Colonic mucosa (tissue), 4 donors: ENCODE results near the gene HIRA. TPM values are rescaled to one million over a fixed set of nuclear protein-coding genes. Genes with fewer than 3 reads are reported as not detected.

Experiments used
- DNase-seq: peaks from one replicate; pipeline ENCODE4 v3.0.0-alpha.2; 2020
- H3K27ac ChIP-seq: fragments of 200-600 bp; one replicate; pipeline ENCODE4 v1.8.0; 2021
- H3K27me3 ChIP-seq: fragments of 200-600 bp; one replicate; pipeline ENCODE4 v1.8.0; 2021
- H3K36me3 ChIP-seq: fragments of 200-600 bp; one replicate; pipeline ENCODE4 v1.8.0; 2021
- H3K4me1 ChIP-seq: fragments of 200-600 bp; one replicate; pipeline ENCODE4 v1.8.0; 2021; ENCODE audit warnings: mild to moderate bottlenecking
- H3K4me3 ChIP-seq: fragments of 200-600 bp; one replicate; pipeline ENCODE4 v1.8.0; 2021
- H3K9ac ChIP-seq, 2 donors: one replicate each; pipeline ENCODE4 v1.7.0; 2013; ENCODE audit warnings: control low read depth in 2 of 2, low read depth in 2 of 2, low read length in 2 of 2
- H3K9me3 ChIP-seq: fragments of 200-600 bp; one replicate; pipeline ENCODE4 v1.8.0; 2021
- CTCF ChIP-seq: fragments of 200-600 bp; IDR thresholded peaks from one replicate; pipeline ENCODE4 v1.8.0; 2022; ENCODE audit warnings: antibody characterized with exemption, mild to moderate bottlenecking
- intact Hi-C: fragments of 100-400 bp; cut with DNase I; formaldehyde crosslinking; loops from one replicate; pipeline ENCODE4 v1.14.1; 2022
- total RNA-seq, 2 donors: library from RNA; stranded (reverse); fragmentation: NEBNext Ultra II Directional in 1 of 2; extraction: Animal tissue kit (Norgen Biotek cat#: 25700) in 1 of 2; gene quantifications; one replicate each; pipeline ENCODE4 v1.2.1, GENCODE V29; 2021
- donor health status: healthy.
- donor health status: DM: no; HTN: no; CAD: no.
- donor health status: DM: no; HTN: no; CAD: no.

The HIRA gene
- total RNA-seq, 2 donors from 2014 or later: 22.3 to 41.5 TPM

DNA sequence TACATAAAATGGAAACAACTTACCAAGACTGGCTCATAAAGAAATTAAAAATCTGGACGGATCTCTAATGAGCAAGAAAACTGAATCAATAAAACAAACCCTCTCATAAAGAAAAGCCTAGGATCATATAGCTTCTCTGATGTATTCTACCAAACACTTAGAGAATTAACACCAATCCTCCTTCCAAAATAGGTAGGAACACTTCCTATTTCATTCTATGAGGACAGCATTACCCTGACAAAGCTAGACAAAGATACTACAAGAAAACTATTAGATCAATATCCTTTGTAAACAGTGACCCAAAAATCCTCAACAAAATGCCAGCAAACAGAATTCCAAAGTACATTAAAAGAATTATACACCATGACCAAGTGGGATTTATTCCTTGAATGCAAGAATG is 87.1 kb downstream of the HIRA start:
- H3K4me3 ChIP-seq: no peak overlapping the region
- no peaks in the 10 kb centered on the region for H3K27me3 ChIP-seq
- no peaks in the 10 kb centered on the region for H3K36me3 ChIP-seq
- intact Hi-C loops: no loop called here
- no peak overlapping the region for H3K9ac ChIP-seq
- H3K4me1 ChIP-seq: no peaks in the 10 kb centered on the region
- no peak overlapping the region for H3K27ac ChIP-seq
- H3K9me3 ChIP-seq: no peaks in the 10 kb centered on the region
- no peak for DNase-seq
- TF ChIP-seq CTCF: no peak

DNA sequence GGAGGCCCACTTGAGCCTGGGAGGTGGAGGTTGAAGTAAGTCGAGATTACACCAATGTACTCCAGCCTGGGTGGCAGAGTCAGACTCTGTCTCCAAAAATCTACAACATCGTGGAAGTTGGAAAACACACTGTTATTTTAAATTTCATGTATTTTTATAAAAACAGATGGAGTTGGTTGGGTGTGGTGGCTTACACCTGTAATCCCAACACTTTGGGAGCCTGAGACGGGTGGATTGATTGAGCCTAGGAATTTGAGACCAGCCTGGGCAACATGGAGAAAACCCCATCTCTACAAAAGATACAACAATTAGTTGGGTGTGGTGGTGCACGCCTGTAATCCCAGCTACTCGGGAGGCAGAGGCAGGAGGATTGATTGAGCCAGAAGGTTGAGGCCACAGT is 88.1 kb downstream of the HIRA start:
- H3K4me1 ChIP-seq: no peaks in the 10 kb centered on the region
- no peaks in the 10 kb centered on the region for H3K36me3 ChIP-seq
- no peak for DNase-seq
- no peak overlapping the region for H3K27ac ChIP-seq
- H3K4me3 ChIP-seq: no peak overlapping the region
- no peak for TF ChIP-seq CTCF
- no peak overlapping the region for H3K9ac ChIP-seq
- no peaks in the 10 kb centered on the region for H3K9me3 ChIP-seq
- H3K27me3 ChIP-seq: no peaks in the 10 kb centered on the region
- intact Hi-C loops: no loop called here

DNA sequence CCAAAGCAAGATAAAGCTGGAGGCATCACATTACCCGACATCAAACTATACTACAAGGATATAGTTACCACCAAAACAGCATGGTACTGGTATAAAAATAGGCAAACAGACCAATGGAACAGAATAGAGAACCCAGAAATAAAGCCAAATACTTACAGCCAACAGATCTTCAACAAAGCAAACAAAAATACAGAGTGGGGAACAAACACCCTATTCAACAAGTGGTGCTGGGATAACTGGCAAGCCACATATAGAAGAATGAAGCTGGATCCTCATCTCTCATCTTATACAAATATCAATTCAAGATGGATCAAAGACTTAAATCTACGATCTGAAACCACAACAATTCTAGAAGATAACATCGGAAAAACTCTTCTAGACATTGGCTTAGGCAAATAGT is 90.0 kb downstream of the HIRA start:
- no peaks in the 10 kb centered on the region for H3K36me3 ChIP-seq
- H3K4me3 ChIP-seq: no peak overlapping the region
- H3K9ac ChIP-seq: no peak overlapping the region
- no peaks in the 10 kb centered on the region for H3K4me1 ChIP-seq
- H3K27ac ChIP-seq: no peak overlapping the region
- no peaks in the 10 kb centered on the region for H3K27me3 ChIP-seq
- intact Hi-C loops: no loop called here
- no peak for DNase-seq
- TF ChIP-seq CTCF: no peak
- no peaks in the 10 kb centered on the region for H3K9me3 ChIP-seq

- Histone ChIP-seq H3K4me3 (no peak overlapping the region), H3K27ac (peak overlapping the region; percentile 64), H3K27me3 (no peaks in the 10 kb centered on the region), H3K36me3 (no peaks in the 10 kb centered on the region), H3K4me1 (no peaks in the 10 kb centered on the region), H3K9me3 (no peaks in the 10 kb centered on the region), H3K9ac (no peak overlapping the region)
- intact Hi-C loops: no loop called here
- no peak for TF ChIP-seq CTCF
- DNase-seq: no peak
Observed at GRCh38 chr22:19337137-19337536, 94.4 kb downstream of the HIRA start.

- no peak for TF ChIP-seq CTCF
- H3K4me3 ChIP-seq: no peak overlapping the region
- peak; percentile 57 for DNase-seq
- no peaks in the 10 kb centered on the region for H3K9me3 ChIP-seq
- H3K4me1 ChIP-seq: no peaks in the 10 kb centered on the region
- H3K9ac ChIP-seq: no peak overlapping the region
- H3K27ac ChIP-seq: peak overlapping the region; percentile 64
- H3K36me3 ChIP-seq: no peaks in the 10 kb centered on the region
- no peaks in the 10 kb centered on the region for H3K27me3 ChIP-seq
- intact Hi-C loops: no loop called here
Observed at GRCh38 chr22:19336133-19337075, 95.1 kb downstream of the HIRA start.
